ENCODE measurements around the gene GINS1.
"Not testable (repeated sequence)": the region's sequence is repeated elsewhere in the genome, so short reads cannot be mapped to it uniquely, and the experiment has no call there.

The GINS1 gene

DNA sequence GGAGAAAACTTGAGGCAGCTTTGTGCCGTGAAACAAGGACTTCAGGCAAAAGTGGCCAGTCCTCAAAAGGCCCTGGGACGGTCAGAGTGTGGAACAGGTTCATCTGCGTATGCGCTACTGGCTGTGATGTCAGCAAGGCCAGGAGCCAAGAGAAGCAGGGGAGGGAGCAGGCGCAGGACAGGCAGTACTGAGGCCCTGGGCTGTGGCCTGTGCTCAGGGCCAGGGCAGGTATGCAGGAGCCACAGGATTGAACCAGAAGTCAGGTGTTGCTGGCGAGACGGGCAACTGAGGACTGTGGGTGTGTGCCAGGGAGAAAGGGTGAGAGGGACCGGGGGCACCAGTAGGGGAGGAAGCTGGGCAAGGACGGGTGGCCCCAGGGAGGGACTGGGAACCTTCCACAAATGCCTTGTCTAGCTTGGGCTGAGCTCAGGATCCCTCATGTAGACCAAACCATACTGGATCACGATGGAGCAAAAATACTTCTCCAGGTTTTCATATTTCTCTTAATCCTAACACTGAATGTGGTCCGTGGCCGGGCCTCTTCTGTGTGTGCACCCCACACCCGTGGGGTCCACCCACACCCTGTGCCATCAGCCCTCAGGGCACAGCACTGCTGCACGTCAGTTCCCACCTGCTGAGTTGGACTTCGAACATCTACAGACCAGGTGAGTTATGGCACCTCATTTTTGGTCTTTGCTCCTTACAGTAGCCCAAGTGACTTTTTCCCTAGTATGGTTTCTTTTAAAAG lies 46.9 kb downstream of the GINS1 start:
- no peak for DNase-seq

DNA sequence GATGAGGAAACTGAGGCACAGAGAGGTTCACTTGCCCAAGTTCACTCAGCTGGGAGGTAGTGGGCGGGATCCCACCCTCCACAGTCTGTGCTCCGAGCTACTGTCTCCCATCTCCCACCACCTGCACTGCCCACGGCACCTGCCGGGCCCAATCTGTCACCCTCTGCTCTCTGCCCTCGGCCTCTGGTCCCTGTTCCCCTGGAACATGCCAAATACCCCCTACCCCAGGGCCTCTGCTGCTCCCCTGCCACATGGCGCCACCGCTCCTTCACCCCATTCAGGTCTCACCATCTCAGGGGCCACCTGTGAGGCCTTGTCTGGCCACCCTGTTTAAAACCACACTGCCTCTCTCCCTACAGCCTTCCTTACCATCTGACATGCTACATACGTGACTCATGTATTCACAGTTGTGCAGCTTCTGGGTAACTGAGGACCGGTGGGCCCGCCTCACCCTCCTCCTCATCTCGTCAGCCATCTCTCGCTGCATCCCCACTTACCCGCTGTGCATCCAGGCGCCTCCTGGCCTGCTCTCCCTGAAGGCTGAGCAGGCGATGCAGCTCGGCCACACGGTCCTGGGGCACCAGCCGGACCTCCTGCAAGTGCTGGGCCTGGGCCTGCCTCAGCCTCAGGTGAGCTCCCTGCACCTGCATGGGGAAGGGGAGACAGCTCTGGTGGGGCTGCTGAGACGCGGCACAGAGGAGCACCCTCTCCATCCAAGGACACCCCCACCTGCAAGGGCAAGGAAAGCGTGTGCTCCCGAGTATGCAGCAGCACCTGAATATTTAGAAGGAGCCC lies 50.6 kb downstream of the GINS1 start:
- DNase-seq, result no peak

GRCh38 chr20:25459111-25459830 lies 51.8 kb downstream of the GINS1 start:
- no peak for DNase-seq

DNA sequence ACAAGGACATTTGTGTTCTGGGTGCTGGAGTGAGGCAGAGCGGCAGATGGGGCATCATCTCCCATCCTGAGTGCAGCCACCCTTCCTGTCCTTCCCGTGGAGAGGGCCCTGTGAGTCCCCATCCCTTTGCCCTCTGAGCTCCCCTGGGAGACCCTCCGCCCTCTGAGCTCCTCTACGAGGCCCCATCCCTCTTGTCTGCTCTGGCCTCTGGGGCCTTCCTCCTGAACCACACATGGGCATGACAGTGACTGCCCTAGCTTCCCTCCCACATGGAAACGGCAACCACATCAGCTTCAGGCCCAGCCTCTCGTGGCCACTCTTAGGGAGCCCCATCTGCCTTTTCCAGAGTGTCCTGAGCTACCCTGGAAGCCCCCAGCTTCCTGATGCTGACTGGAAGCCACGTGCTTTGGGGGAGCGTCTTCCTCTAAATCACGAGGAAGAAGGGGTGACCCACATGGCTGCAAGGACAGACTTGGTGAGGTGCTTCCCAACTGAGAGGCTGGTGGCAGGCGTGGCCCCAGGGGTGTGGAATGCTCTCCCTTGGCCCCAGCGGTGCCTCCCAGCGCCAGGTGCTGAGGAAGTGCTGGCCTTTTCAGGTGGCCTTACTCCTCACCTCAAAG lies 52.6 kb downstream of the GINS1 start:
- no peak for DNase-seq

DNA sequence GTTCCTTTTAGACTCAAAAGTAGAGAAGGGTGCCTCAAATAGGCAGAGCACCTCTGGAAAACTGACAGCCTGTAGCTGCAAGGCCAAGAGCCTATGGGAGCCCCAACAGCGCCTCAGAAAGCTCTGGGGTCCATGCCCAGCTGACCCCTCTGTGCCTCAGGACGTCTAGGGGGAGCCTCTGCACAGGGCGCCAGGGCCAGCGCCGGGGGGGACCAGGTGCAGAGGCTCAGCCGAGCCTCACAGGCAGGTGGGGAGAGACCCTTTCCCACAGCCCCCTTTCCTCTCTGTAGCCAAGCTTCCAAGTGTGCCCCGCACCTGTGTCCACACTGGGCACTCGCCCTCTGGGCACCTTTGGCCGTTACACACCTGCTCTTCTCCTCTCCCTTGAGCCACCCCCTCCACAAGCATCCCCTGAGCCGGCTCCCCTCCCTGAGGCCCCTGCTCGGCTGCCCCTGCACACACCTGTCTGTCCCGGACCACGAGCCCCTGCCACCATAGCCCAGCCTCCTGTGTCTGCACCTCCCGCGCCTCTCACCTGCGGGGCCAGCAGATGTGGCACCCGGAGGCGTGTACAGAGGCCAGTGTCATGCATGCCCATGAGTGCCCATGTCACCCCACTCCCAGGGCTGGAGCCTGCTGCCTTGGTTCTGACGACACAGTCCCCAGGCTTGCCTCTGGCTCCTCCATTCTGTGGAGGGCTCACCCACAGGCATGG lies 53.2 kb downstream of the GINS1 start:
- DNase-seq, result no peak

GRCh38 chr20:25461281-25461650 lies 53.8 kb downstream of the GINS1 start:
- no peak for DNase-seq

DNA sequence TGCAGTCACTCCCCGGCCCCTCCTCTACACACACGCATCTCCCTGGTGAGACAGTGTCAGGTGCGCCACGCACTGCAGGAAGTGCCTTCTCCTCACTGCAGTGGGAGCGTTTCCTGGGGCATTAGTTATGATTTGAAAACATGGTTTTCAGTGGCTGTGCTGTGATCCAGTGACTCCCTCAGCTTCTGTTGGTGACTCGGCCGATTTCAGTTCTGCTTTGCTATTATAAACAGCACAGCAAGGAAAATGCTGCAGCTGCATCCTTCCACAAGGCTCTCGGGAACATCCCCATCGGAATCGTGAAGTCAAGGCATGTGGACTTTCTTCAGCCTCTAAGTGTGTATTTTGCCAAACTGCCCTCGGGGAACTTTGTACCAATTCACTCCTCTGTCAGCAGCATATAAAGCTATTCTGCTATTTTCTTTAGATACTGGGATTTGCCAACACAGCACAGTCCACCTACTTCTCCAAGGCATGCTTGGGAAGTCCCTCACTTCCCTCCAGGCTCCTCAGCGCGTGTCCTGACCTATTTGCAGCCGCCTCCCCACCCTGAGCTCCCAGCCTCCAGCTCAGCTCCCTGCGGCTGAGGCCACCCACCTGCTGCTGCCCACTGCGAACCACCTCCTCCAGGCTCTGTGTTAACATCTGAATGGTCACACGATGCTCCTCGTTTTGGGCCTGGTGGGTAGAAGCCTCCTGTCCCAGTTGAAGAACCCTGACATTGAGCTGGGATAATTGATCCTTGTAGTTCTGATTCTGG lies 54.5 kb downstream of the GINS1 start:
- DNase-seq, result no peak

DNA sequence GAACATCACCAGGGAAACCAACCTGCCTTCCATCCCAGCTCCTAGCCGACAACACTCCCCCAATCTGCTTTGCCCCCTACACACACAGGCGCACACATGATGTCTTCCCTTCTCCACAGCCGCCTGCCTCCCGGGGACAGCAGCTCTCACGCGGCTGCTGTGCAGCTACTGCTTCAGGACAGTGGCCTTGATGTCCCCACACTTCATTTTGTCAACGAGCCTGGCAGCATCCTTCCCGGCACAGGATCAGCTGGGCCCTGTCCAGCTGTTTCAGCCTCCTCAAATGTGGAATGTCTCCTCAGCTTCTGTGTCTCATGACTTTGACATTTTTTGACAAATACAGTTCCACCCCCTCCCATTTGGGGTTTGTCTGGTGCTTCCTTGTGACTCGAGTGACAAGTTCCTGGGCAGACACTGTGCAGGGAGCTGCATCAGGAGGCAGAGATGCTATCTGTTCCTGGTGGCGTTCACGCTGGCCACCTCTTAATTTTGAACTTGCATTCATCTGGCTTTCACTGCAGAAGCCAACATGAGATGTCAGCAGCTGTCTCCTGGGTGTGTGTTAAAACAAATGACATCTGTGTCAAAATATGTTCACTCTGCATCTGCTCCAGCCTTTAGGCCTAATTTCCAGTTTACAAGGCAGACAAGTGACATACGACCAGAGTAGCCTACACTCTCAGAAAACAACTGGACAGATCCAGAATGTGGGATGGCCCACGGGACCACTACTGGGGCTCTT lies 57.2 kb downstream of the GINS1 start:
- no peak for DNase-seq

GRCh38 chr20:25465243-25466135 lies 58.0 kb downstream of the GINS1 start:
- no peak for DNase-seq

DNA sequence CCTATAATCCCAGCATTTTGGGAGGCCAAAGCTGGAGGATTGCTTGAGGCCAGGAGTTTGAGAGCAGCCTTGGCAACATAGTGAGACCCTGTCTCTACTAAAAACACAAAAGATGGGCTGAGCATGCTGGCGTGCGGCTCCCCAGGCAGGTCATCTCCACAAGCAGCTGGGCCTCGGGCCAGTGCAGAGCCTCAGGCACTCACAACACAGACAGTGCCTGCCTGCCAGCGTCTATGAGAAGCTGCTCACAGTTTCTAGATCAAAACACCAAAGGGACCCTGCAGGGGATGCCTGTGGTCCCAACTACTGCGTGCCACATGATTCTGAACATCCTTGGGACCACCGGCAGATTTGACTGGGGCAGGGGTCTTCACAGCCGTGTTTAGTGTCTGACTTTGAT lies 59.4 kb downstream of the GINS1 start:
- no peak for DNase-seq

DNA sequence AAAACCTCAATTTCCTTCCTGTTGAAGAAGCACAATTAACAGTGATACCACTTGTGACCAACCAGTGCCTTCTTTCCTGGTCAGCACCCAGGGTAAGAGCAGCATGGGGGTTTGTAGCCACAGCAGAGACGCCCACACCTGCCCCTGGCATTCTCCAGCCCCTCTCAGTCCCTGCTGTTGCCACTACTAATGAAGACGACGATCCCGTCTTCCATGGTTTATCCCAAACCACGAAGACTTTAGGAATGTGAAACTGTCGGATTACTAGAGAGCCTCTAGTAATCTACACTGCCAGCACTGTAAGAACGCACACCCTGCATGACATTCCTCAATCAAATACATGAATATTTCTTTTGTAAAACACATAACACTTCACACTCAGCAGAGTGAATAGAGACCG lies 60.0 kb downstream of the GINS1 start:
- no peak for DNase-seq

GRCh38 chr20:25468126-25469075 lies 60.9 kb downstream of the GINS1 start:
- DNase-seq, result no peak

DNA sequence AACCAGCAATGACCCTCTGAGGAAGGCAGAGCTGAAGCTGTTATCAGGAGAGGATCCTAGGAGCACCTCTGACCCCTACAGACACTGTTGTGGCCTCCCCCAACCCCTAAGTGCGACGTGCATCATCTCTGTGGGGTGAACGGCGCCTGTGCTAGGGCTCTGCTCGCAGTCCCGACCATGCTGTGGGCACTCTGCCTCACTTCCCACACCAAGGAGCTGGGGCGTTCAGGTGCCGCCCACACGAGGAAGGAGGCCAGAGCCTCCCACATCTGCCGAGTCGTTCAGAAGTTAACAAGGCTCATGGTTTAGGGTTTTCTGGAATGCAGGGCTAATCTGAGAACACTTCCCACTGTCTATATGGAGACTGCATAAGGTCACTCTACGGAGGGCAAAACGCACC lies 62.1 kb downstream of the GINS1 start:
- DNase-seq, result no peak

- no peak for DNase-seq
Observed at GRCh38 chr20:25470045-25470444, 62.6 kb downstream of the GINS1 start.

GRCh38 chr20:25471020-25471419 lies 63.5 kb downstream of the GINS1 start:
- no peak for DNase-seq

GRCh38 chr20:25473297-25473696 lies 65.8 kb downstream of the GINS1 start:
- not testable (repeated sequence) for DNase-seq

GRCh38 chr20:25476106-25477013 lies 68.9 kb downstream of the GINS1 start:
- DNase-seq, result no peak

Measured in C1 segment of cervical spinal cord (tissue), 14 donors.